H1 (cell line): ENCODE measurements around the gene ELOF1. TPM values are rescaled to one million over a fixed set of nuclear protein-coding genes. Genes with fewer than 3 reads are reported as not detected.

Source experiments
- polyA plus RNA-seq, 7 experiments: library from polyadenylated mRNA; depleted of rRNA in 3 of 7; stranded (reverse) in 5 of 7; unstranded in 2 of 7; fragments of >200 nt in 5 of 7; fragments of 200-250 nt in 2 of 7; gene quantifications; 1 replicate in 5 of 7; 2 replicates in 1 of 7; 4 replicates in 1 of 7; pipeline versions ENCODE4 v1.2.1 to v1.2.3, GENCODE V29; 2011 to 2013; ENCODE audit warnings: missing spikeins in 2 of 7, mixed read lengths in 2 of 7
- total RNA-seq: library from RNA; stranded (reverse); fragmentation: NEBNext Ultra II Directional; extraction: Animal tissue kit (Norgen Biotek cat#: 25700); gene quantifications from 2 replicates; pipeline ENCODE4 v1.2.1, GENCODE V29; 2021
- TF ChIP-seq, protein P1 (sequence below): IDR thresholded peaks from 2 replicates; pipeline ENCODE4 v1.6.1; 2012; ENCODE audit warnings: low read length, inconsistent platforms

ELOF1 gene
- total and polyA plus RNA-seq, 2 of the 8 experiments (the other 6 are each of a cell fraction or from before 2014, with no cell fraction given): 84.2 to 101 TPM

DNA sequence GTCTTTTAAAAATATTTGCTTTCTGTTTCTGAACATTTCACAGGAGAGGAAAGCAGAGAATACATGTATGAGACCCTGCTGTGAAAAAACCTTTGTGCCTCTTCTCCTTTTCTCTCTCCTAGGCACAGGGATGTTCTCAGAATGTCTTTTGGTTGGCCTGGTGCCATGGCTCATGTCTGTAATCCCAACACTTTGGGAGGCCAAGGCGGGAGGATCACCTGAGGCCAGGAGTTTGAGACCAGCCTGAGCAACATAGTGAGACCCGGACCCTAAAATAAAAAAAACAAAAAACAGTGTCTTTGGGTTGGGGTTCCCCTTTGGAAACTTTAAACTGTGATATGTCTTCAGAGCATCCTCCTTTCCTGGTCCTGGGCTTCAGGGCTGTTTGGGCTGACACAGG, 39.7 kb upstream of the ELOF1 start (continued):
- TF ChIP-seq, protein P1, sequence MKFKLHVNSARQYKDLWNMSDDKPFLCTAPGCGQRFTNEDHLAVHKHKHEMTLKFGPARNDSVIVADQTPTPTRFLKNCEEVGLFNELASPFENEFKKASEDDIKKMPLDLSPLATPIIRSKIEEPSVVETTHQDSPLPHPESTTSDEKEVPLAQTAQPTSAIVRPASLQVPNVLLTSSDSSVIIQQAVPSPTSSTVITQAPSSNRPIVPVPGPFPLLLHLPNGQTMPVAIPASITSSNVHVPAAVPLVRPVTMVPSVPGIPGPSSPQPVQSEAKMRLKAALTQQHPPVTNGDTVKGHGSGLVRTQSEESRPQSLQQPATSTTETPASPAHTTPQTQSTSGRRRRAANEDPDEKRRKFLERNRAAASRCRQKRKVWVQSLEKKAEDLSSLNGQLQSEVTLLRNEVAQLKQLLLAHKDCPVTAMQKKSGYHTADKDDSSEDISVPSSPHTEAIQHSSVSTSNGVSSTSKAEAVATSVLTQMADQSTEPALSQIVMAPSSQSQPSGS: no peak
